8988T (cell line): ENCODE data around the gene STIM1.
"Not testable (repeated sequence)": the region's sequence is repeated elsewhere in the genome, so short reads cannot be mapped to it uniquely, and the experiment has no call there.

Experiments used
- DNase-seq: peaks from one replicate; pipeline ENCODE4 v3.0.0; 2011

STIM1 gene

DNA sequence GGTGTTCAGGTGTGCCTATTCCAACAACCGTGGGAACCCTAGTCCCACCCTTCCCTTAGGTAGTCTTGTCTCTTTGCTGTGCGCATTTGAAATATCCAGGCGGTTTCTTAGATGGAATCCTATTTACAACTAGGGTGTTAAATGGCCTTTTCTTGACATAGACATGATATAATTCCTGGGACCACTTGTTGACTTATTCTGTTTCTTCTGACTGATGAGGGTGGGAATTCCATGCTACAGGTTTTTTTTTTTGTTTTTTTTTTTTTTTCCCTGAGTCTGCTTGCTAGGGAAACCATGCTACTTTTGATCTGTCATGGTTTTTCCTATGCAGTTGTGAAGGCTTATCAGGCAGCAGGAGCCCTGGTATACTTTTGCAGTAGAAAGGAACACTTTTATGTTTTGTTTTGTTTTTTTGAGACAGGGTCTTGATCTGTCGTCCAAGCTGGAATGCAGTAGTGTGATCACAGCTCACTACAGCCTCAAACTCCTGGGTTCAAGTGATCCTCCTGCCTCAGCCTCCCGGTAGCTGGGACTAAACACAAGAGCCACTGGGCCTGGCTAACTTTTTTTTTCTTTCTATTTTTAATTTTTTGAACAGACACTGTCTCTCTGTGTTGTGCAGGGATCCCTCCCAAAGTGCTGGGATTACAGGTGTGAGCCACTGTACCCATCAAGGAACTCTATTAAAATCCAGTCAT is 1.5 kb downstream of the STIM1 start:
- DNase-seq, result no peak

DNA sequence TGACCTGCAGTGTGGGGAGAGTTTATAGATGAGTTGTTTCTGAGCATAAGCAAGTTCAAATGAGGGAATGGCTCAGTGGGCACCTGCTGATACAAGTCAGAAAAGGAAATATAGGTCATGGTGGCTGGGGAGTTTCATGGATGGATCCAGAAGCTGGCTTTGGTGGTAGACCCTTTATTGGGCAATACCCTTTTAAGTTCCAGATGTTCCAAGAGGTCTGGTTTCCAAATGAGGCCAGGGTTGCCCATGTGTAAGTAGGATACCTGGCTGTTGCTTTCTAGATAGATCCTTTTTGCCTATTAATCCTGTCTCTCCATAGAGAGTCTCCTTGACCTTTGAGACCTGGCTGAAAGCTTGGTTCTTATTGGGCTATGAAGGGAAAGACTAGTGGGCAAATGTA is 2.2 kb downstream of the STIM1 start:
- no peak for DNase-seq

DNA sequence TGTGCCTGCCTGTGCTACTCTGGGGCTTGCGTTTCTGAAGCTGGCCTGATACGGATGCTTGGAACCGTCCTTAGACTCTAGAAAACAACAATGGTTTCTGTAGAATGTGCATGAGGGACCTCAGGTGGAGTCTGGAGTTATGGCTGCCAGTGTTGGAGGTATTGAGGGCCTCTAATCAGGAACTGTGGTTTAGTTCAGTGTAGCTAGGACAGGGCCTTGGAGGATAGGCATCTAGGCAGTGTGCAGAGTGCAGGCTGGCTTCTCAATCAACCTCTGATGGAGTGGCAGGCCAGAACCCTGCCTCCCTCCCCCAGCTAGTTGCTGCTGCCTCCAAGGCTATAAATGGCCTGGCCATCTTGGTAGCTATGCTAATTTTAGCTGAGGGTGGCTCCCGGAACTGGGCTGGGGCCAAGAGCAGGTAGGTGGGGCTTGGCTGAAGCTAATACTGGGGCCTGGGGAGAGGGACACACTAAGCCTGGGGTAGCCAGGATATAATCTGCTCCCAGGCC is 4.0 kb downstream of the STIM1 start:
- DNase-seq, result no peak

DNA sequence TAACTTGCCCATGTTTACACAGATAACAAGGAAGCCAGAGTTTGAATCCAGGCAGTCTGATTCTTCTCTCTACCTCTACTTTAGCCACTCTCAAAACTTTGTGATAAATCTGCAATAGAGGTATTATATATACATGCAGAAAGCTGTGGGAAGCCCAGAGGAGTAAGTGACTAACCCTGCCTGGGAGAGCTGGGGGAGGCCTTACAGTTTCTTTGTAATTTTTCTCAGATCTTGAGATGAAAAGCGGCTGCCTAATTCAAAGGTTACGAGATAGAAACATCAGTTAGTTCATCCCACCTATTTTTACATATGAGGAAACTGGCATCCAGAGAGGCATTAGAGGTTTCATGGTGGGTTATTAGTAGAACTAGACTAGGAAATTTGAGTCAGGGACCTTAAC is 4.9 kb downstream of the STIM1 start:
- no peak for DNase-seq

DNA sequence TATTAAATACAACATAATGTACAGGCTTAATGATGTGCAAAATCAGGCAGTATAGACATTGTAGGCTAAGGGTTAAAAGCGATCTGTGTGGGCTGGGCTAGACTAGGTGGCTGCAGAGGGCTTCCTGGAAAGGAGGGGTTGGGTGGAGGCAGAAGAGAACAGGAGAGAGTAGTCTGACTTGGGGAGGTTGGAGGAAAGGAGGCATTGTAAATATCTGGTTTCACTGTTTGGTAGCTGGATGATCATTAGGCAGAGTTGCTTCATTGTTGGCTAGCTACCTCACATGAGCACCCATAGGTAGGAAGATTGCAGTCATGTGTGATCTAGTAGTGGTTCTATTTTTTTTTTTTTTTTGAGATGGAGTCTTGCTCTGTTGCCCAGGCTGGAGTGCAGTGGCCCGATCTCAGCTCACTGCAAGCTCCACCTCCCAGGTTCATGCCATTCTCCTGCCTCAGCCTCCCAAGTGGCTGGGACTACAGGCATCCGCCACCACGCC is 5.5 kb downstream of the STIM1 start:
- not testable (repeated sequence) for DNase-seq

DNA sequence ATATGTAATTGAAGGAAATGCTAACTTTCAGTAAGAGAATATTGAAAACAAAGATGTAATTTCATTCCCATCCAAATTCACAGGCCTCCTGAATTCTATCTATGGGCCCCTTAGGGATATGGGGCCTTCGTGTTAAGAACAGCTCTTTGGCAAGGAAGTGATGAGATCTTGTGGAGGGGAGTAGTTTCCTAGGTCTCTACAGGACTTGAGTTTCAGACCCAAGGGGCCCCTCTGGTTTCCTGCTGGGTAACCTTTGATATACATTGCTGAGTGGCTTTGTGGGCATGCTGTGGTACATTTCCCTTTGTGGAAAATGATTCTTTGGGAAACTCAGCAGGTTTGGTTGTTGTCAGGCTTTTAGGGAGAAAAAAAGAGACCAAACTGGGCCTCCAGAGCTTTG is 6.2 kb downstream of the STIM1 start:
- DNase-seq, result no peak

DNA sequence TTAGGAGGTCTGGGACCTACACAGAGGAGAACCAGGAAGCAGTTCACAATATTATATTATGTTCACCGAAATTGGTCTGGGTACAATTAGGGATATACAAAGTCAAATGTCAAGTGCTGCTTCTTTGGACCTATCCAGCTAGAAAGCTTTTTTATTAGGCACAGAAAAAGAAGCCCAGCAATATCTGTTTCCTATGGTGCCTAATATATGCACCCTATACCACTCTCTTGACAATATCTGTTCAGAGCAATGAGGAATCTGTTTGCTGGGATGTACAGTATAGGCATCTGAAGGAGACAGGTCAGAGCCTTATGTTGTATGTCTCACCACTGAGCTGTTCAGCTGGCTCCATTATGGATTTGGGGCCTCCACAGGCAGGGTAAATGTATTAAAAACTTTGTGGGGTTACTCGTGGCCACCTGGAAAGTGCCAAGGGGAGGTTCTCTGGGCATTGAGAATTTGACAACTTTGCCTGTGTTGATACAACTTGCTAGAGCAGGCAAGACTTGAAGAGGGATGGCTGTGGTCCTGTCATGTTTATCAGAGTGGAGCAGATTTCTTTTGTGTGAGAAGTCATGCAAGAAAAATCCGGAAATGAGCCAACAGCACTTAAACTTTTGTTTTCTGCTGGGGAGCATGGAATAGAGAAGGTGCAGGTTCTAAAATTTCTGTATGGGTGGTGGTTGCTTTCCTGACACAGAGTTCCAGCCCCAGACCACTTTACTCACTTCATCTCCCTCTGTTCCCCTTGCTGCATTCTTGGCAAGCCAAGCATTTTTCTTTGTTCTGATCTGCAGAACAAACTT is 10.1 kb downstream of the STIM1 start:
- no peak for DNase-seq

DNA sequence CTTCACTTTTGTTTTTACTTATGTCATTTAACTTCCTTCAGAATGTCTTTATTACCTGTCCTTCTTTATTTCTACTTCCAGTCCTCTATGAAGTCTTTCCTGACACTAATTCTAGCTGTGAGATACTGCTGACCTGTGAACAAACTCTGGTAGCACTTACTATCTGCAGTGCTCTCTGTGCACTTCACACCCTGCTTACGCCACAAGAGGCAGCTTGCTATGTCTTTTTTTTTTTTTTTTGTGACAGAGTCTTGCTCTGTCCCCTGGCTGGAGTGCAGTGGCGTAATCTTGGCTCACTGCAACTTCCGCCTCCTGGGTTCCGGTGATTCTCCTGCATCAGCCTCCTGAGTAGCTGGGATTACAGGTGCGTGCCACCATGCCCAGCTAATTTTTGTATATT is 10.7 kb downstream of the STIM1 start:
- no peak for DNase-seq

DNA sequence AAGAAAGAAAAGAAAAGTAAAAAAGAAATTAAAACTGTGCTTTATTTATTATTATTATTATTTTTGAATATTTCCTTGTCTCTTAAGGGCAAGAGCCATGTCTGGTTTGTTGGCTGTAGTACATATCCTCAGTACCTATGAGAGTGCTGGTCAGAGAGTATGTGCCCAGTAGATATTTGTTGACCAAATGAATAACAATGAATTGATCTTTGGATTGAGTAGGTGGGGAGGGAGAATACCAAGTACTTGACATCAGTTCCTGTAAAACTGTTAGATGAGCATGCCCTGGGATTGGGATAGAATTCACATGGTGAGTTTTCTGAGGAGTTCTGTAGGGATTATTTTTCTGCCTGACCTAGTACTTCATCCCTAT is 11.4 kb downstream of the STIM1 start:
- DNase-seq, result no peak

DNA sequence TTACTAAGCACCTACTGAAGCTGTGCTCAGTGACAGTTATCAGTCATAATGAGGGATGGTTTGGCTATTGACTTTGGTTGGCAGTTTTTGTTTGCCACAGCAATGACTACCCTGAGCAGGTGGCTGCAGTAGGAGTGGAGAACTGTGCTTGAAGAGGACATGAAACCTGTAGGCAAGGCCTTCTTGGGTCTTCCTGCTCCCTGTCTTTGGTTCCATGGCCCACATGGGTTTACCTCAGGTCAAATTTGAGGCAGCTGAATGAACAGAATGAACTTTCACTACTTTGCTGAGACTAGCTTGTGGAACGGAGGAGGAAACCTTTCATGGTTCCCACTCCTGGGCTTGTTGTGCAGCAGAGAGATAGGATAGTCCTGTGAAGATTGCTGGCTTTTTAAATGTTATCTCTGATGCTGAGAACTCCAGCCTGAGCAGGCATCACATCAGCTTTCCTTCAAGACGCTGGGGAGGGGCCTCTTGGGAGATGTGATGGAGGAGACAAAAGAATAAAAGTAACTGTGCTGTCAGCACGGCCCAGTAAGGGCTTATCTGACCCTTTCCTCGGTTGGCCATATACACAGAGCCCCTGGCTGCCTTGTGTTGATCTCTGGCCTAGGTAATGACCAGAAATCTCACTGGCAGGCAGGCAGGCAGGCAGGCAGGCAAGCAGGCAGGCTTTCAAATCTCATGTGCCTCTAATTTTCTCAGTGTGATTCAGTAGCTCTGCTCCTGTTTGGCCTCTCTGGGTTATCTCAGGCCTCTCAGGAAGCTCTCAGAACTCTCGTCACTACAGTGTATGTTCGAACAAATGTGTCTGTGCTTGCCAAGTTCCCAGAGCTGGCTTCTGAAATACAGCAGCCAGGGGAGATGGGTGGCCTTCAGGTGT is 12.0 kb downstream of the STIM1 start:
- DNase-seq, result no peak

DNA sequence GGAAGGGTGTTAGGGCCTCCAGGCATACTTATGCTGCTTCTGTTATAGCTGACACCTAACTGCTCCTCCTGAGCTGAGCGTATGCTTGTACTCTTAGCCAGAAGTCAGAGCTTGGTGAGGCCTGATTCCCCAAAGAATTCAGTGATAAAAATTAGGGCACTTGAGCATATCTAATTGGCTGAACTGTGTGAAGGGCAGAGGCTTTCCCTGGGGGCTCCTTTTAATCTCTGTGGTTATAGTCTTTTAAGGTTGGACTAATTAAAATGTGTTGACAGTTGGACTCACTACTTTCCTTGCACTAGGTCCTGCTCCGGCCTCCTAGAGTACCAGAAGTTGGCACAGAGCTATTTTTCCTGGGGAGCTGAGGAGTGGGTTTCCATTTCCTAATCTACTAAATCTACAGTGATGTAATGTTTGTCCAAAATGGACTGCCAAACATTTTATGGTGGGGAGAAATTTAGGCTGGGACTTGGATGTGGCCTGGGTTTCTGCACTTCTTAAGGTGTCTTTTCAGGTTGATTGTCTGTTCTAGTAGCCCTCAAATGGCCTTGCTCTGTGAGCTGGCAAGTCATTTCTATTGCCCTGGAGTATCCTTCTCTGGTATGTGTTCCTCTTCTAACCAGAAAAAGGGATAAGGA is 18.4 kb downstream of the STIM1 start:
- no peak for DNase-seq

DNA sequence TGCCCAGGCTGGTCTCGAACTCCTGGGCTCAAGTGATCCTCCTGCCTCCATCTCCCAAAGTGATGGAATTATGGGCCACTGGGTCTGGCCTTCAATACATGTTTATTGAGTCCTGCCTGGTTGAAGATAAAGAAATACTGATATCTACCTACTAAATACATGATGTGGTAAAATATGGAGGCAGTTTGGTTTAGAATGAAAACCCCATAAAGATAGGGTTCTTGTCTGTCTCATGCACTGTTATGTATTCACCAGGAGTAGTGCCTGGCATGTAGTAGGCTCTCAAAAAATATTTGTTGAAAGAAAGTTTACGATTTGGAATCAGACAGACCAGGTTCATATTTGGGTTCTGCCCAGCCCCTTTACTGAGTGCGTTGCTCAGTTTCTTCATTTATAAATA is 21.1 kb downstream of the STIM1 start:
- no peak for DNase-seq

DNA sequence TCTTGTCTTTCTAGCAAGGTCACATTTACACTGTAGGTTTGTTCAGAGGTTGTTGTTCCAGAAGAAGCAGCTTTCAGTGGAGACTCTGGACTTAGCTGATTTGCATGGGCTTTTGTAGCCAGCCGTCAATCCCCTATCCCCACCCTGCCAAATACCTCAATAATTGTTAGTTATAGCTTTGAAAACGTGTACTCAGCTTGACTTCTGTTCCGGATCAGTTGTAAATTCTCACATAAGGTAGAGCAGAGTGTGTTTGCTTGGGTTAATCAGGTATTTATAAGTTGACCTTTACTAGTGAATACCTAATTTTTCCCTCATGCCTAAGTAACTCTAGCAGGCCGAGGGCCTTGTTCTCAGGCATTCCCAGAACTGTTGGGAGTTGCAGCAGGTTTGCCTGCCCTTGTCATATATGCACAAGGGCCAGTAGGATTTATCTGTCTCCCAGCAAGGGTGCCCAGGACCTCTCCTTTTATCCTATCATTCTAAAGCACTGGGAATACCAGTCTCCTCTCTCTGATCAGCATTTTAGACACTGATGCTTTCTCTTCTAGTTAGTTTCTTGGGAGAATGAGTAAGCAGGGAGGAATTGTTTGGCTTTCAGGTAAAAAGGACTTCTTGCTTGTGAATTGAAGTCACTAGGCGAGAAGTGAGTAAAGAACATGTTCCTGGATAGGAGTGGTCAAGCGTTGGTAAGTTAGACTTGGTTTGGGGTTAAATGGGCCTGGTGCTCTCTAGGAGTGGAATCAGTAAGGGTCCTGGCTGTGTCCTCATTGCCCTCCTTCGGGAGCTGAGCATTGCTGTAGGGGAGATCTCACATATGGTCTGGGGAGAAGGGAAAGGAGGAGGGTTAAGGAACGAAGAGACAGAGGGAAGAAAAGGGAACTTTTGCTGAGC is 22.1 kb downstream of the STIM1 start:
- DNase-seq, result no peak

DNA sequence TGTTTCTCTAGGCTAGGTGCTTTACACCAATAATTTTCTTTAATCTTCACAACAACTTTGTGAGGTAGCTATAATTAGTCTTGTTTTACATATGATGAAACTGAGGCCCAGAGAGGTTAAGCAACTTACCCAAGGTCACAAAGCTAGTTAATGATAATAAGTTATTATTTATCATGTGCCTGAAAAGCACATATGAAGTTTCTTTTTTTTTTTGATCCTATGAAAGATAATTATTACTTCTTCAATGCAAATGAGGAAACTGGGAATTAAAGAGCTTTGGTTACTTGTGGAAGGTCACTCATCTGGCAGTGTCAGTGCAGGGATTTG is 22.8 kb downstream of the STIM1 start:
- no peak for DNase-seq

DNA sequence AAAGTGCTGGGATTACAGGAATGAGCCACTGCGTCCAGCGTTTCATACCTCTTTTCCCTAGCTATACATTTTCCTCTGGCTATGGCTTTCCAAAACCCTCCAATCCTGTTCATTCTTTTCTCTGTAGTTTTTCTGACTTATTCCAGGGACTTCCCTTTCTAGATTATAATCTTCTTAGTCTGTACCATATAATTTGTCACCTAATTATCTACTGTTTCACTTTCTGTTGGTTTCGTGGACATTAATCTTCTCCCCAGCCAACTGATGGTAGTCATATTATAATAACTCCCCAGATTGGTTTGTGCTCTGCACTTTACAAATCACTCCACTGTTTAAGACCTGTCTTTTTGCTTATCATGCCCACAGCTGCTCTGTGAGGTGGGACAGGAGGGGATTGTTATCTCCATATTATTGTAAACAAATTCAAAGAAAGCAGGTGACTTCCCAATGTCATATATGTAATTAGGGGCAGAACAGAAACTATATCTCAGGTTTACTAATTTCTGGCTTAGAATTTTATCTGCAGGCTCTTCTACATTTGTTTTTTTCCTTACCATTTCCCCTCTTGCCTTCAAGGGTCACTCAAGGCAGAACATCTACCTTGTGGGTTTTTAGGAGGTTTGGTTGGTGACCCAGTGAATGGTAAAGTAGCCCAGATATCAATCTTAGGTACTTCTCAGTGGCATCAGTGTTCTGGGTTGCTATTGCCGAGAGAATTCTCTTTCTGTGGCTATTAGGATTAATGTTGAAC is 23.9 kb downstream of the STIM1 start:
- no peak for DNase-seq

DNA sequence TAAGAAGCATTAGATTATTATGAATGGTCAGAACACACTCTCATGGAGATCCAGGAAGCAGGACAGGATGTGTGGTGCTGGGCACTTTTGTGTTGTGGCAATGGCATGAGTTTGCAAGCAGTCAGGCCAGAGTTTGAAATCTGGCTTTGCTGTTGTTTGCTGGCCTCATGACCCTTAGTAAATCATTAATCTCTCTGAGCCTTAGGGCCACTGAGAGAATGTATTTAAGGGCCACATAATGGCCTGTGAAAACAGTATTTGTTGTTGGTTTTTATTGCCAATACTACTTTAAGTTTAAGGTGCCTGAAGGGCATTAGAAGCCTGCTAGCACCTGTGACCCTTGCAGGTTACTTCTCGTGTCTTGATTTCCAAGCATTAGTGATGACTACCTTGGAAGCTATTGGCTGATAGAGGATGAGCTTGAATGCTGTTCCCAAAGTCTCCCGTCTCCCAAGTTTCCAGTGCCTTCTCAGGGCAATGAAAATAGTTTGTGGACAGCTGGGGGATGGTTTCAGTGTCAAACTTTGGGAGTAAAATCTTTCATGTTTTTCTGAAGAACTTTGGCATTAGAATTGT is 24.6 kb downstream of the STIM1 start:
- DNase-seq, result no peak

DNA sequence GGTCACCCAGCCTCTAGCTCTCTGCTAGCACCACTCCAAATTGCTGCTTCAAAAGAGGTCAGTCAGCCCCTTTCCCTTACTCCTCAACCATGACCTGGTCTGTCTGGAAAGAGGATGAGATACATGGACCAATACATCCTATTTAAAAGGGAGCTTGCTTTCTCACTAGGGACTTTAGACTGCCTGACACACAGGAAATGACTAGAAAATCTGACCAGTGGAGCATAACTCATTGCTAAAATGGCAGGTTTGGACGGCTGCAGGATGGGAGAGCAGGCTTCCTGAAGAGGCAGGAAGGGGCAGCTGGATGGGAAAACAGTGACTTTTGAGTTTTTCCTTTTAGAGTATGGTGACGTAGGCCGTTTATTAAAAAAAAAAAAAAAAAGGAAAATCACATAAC is 25.3 kb downstream of the STIM1 start:
- DNase-seq, result no peak

DNA sequence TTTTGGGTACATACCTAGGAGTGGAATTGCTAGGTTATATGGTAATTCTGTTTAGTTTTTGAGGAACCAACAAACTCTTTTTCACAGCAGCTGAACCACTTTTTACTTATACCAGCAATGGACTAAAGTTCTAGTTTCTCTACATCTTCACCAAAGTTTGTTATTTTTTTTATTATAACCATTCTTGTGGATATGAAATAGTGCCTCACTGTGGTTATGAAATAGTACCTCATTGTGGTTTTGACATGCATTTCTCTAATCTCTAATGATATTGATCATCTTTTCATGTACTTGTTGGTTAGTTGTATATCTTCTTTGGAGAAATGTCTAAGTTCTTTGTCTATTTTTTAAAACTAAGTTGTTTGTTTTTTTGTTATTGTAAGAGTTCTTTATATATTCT is 27.2 kb downstream of the STIM1 start:
- DNase-seq, result no peak

DNA sequence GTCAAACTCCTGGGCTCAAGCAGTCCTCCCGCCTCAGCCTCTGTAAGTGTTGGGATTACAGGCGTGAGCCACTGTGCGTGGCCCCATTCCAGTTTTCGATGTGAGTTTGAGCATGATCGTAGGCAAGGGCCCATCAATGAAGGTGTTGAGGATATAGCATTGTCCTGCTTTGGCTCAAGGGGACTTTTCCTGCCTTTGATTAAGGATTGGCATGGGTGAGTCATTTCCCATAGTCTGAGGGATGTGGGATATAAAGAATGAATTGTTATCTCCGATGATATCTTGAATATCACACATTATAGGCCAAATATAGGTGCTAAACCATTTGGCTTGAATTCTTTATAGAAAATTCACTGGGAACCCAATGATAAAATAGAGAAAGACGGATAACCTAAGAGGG is 30.4 kb downstream of the STIM1 start:
- no peak for DNase-seq

DNA sequence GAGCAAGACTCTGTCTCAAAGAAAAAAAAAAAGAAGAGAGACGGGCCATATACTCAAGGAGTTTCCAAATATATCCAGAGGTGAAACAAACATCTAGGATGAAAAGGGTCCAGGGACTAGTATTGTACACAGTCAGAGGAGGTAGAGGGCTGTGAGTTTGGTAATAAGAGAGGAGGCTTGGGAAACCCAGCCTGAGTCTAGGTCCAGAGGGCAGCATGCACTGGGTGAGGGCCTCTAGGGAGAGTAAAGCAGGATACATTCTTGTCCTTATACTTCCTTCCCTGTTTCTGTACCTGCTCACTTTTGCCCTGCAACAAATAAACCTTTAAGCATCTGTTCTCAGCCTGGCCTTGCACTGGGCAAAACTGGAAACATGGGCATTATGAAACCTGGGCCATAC is 31.5 kb downstream of the STIM1 start:
- DNase-seq, result no peak

DNA sequence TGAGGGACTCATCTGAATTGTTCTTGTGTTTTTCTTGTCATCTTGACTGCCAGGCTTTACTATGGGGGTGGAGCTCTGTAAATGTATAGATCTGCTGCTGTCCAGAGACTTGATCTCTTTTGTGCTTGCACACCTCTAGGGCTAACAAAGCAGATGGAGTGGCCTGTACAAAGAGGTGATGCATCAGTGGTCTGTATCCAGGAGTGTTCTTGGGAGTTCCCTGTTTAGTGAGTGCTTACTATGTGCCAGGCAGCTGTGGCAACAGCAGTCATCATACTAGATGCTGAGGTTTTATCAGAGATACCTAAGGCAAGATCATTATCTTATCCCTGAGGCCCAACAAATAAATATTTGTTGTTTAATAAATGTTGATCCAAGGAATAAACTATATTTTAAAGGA is 33.4 kb downstream of the STIM1 start:
- no peak for DNase-seq
